H9 (cell line): Measurements from ENCODE around the gene FCAMR. TPM values are rescaled to one million over a fixed set of nuclear protein-coding genes. Genes with fewer than 3 reads are reported as not detected.

Experiments used
- DNase-seq: peaks from one replicate; pipeline ENCODE4 v3.0.0-alpha.2; 2017
- H2AFZ ChIP-seq: one replicate; pipeline ENCODE4 v1.6.1; 2013; ENCODE audit warnings: mild to moderate bottlenecking, low read length, control low read depth, moderate library complexity
- H2AK5ac ChIP-seq: 2 replicates; pipeline ENCODE4 v1.6.1; 2013; ENCODE audit warnings: low read length, control low read depth, mixed read lengths; ENCODE audit not compliant: insufficient read length
- H2BK120ac ChIP-seq: one replicate; pipeline ENCODE4 v1.6.1; 2013; ENCODE audit warnings: low read depth, mild to moderate bottlenecking, low read length, control low read depth, inconsistent platforms; ENCODE audit not compliant: poor library complexity, severe bottlenecking
- H2BK12ac ChIP-seq: 2 replicates; pipeline ENCODE4 v1.6.1; 2013; ENCODE audit warnings: low read length, control low read depth, mixed read lengths, low read depth; ENCODE audit not compliant: insufficient read length
- H2BK15ac ChIP-seq: 2 replicates; pipeline ENCODE4 v1.6.1; 2013; ENCODE audit warnings: low read depth, low read length, control low read depth
- H2BK20ac ChIP-seq: one replicate; pipeline ENCODE4 v1.6.1; 2013; ENCODE audit warnings: low read depth, mild to moderate bottlenecking, low read length, control low read depth, inconsistent platforms; ENCODE audit not compliant: poor library complexity, severe bottlenecking
- H2BK5ac ChIP-seq: 2 replicates; pipeline ENCODE4 v1.6.1; 2013; ENCODE audit warnings: low read length, control low read depth, mixed read lengths; ENCODE audit not compliant: insufficient read length
- H3K14ac ChIP-seq: 2 replicates; pipeline ENCODE4 v1.6.1; 2013; ENCODE audit warnings: low read length, control low read depth; ENCODE audit not compliant: insufficient read depth
- H3K18ac ChIP-seq: 2 replicates; pipeline ENCODE4 v1.6.1; 2013; ENCODE audit warnings: low read depth, mild to moderate bottlenecking, mixed read lengths, low read length, control low read depth; ENCODE audit not compliant: insufficient read length
- H3K23ac ChIP-seq: 2 replicates; pipeline ENCODE4 v1.6.1; 2013; ENCODE audit warnings: low read length, control low read depth, mixed read lengths, low read depth; ENCODE audit not compliant: insufficient read length
- H3K23me2 ChIP-seq: 2 replicates; pipeline ENCODE4 v1.6.1; 2013; ENCODE audit warnings: low read depth, mild to moderate bottlenecking, mixed read lengths, low read length, control low read depth; ENCODE audit not compliant: insufficient read length, poor library complexity, severe bottlenecking
- H3K27ac ChIP-seq: 2 replicates; pipeline ENCODE4 v1.5.1; 2013; ENCODE audit warnings: low read length, control low read depth, mixed read lengths, low read depth; ENCODE audit not compliant: insufficient read length
- H3K27me3 ChIP-seq: 2 replicates; pipeline ENCODE4 v1.6.1; 2013; ENCODE audit warnings: low read length, control low read depth, inconsistent platforms; ENCODE audit not compliant: insufficient read depth
- H3K4ac ChIP-seq: 2 replicates; pipeline ENCODE4 v1.6.1; 2013; ENCODE audit warnings: low read depth, mild to moderate bottlenecking, control low read depth, inconsistent platforms, low read length, moderate library complexity
- H3K4me1 ChIP-seq: 2 replicates; pipeline ENCODE4 v1.6.1; 2013; ENCODE audit warnings: low read length, control low read depth, inconsistent platforms; ENCODE audit not compliant: insufficient read depth
- H3K4me2 ChIP-seq: 2 replicates; pipeline ENCODE4 v1.6.1; 2013; ENCODE audit warnings: low read length, control low read depth, mixed read lengths; ENCODE audit not compliant: insufficient read length, insufficient read depth
- H3K56ac ChIP-seq: 2 replicates; pipeline ENCODE4 v1.6.1; 2013; ENCODE audit warnings: low read depth, mild to moderate bottlenecking, mixed read lengths, low read length, control low read depth; ENCODE audit not compliant: insufficient read length
- H3K79me1 ChIP-seq: 2 replicates; pipeline ENCODE4 v1.6.1; 2013; ENCODE audit warnings: low read depth, mild to moderate bottlenecking, moderate library complexity, low read length, control low read depth, inconsistent platforms; ENCODE audit not compliant: insufficient read depth, poor library complexity, severe bottlenecking
- H3K79me2 ChIP-seq: 2 replicates; pipeline ENCODE4 v1.6.1; 2013; ENCODE audit warnings: low read length, control low read depth, inconsistent platforms; ENCODE audit not compliant: insufficient read depth
- H3K9ac ChIP-seq: 2 replicates; pipeline ENCODE4 v1.6.1; 2013; ENCODE audit warnings: low read length, control low read depth, mixed read lengths; ENCODE audit not compliant: insufficient read length; ENCODE audit errors: extremely low read depth
- H3K9me3 ChIP-seq: one replicate; pipeline ENCODE4 v1.6.1; 2013; ENCODE audit warnings: low read depth, low read length, inconsistent platforms; ENCODE audit not compliant: control insufficient read depth
- H3T11ph ChIP-seq: one replicate; pipeline ENCODE4 v1.6.1; 2013; ENCODE audit warnings: mild to moderate bottlenecking, low read length, control low read depth, inconsistent platforms
- H4K20me1 ChIP-seq: one replicate; pipeline ENCODE4 v1.6.1; 2013; ENCODE audit not compliant: control insufficient read depth, insufficient read length, insufficient read depth
- H4K5ac ChIP-seq: 2 replicates; pipeline ENCODE4 v1.6.1; 2013; ENCODE audit warnings: low read depth, mild to moderate bottlenecking, mixed read lengths, low read length, control low read depth; ENCODE audit not compliant: insufficient read length
- H4K8ac ChIP-seq: replicated peaks from 2 replicates; pipeline ENCODE4 v1.6.1; 2013; ENCODE audit warnings: low read length, control low read depth, mixed read lengths, low read depth; ENCODE audit not compliant: insufficient read length
- H4K91ac ChIP-seq: 2 replicates; pipeline ENCODE4 v1.6.1; 2013; ENCODE audit warnings: low read depth, mild to moderate bottlenecking, moderate library complexity, mixed read lengths, low read length, control low read depth; ENCODE audit not compliant: insufficient read length
- H3K27ac Mint-ChIP-seq, 3 experiments: 2 replicates in 2 of 3; 3 replicates in 1 of 3; pipeline ENCODE4 v1.8.0; 2020 to 2021; ENCODE audit warnings: mixed read lengths in 3 of 3, mild to moderate bottlenecking in 1 of 3, moderate library complexity in 1 of 3
- H3K27me3 Mint-ChIP-seq: 2 replicates; pipeline ENCODE4 v1.8.0; 2021; ENCODE audit warnings: low read depth, mild to moderate bottlenecking, moderate library complexity, mixed read lengths
- H3K36me3 Mint-ChIP-seq, 3 experiments: 2 replicates in 2 of 3; 3 replicates in 1 of 3; pipeline ENCODE4 v1.8.0; 2020 to 2021; ENCODE audit warnings: low read depth in 3 of 3, mixed read lengths in 3 of 3; ENCODE audit not compliant: insufficient read depth in 1 of 3
- H3K4me1 Mint-ChIP-seq, 2 experiments: 2 replicates each; pipeline ENCODE4 v1.8.0; 2020; ENCODE audit warnings: mixed read lengths in 2 of 2
- H3K4me3 Mint-ChIP-seq, 2 experiments: 2 replicates in 1 of 2; 3 replicates in 1 of 2; pipeline ENCODE4 v1.8.0; 2020 to 2021; ENCODE audit warnings: mild to moderate bottlenecking in 2 of 2, mixed read lengths in 2 of 2, moderate library complexity in 1 of 2
- H3K9me3 Mint-ChIP-seq, 2 experiments: 2 replicates in 1 of 2; 3 replicates in 1 of 2; pipeline ENCODE4 v1.8.0; 2020; ENCODE audit warnings: mild to moderate bottlenecking in 2 of 2, mixed read lengths in 2 of 2, moderate library complexity in 1 of 2
- CTCF ChIP-seq: fragments of 200-600 bp; sonication (generic); conservative IDR thresholded peaks from 3 replicates; pipeline ENCODE4 v1.8.0; 2021; ENCODE audit warnings: antibody characterized with exemption, mild to moderate bottlenecking
- WGBS: extraction: QIAGEN DNeasy Blood & Tissue Kit; methylation state at CpG from one replicate; pipeline ENCODE4 v1.1.7; 2013; ENCODE audit warnings: missing lambda C conversion rate, low lambda C conversion rate, mixed read lengths; ENCODE audit not compliant: insufficient read length; ENCODE audit errors: extremely low coverage; 5-methylcytosine and 5-hydroxymethylcytosine counted together
- total RNA-seq: library from RNA; stranded (reverse); gene quantifications from 2 replicates; pipeline ENCODE4 v1.2.1, GENCODE V29; 2021

FCAMR gene
- total RNA-seq, 1 experiment from 2014 or later: not detected

GRCh38 chr1:206922524-206922923 lies 47.7 kb downstream of the FCAMR start:
- no peak overlapping the region for H3K18ac ChIP-seq
- no peaks in the 10 kb centered on the region for H3K79me2 ChIP-seq
- H3K27me3 ChIP-seq: no peaks in the 10 kb centered on the region
- no peak overlapping the region for H4K5ac ChIP-seq
- no peaks in the 10 kb centered on the region for H3K9me3 ChIP-seq
- no peak overlapping the region for H3K9ac ChIP-seq
- H3T11ph ChIP-seq: no peak overlapping the region
- Mint-ChIP-seq H3K36me3 (no peaks in the 10 kb centered on the region), H3K4me3 (no peak overlapping the region), H3K9me3 (no peaks in the 10 kb centered on the region), H3K4me1 (no peaks in the 10 kb centered on the region), H3K27me3 (peaks cover 9% of the 10 kb centered on the region), H3K27ac (no peak overlapping the region)
- H3K56ac ChIP-seq: no peak overlapping the region
- no peak overlapping the region for H4K91ac ChIP-seq
- H2AK5ac ChIP-seq: no peak overlapping the region
- no peaks in the 10 kb centered on the region for H3K4me1 ChIP-seq
- H3K4ac ChIP-seq: no peak overlapping the region
- H3K4me2 ChIP-seq: no peak overlapping the region
- no peak overlapping the region for H2AFZ ChIP-seq
- H3K23ac ChIP-seq: no peak overlapping the region
- no peak overlapping the region for H4K8ac ChIP-seq
- no peak overlapping the region for H3K27ac ChIP-seq
- no CpG with 5 or more reads among the region's 1 CpG for WGBS
- no peaks in the 10 kb centered on the region for H3K79me1 ChIP-seq
- H2BK120ac ChIP-seq: no peak overlapping the region
- no peak overlapping the region for H2BK20ac ChIP-seq
- H2BK12ac ChIP-seq: no peak overlapping the region
- H3K23me2 ChIP-seq: no peaks in the 10 kb centered on the region
- H4K20me1 ChIP-seq: no peaks in the 10 kb centered on the region
- no peak for DNase-seq
- no peak overlapping the region for H2BK15ac ChIP-seq
- H3K14ac ChIP-seq: no peak overlapping the region
- TF ChIP-seq CTCF: no peak
- no peak overlapping the region for H2BK5ac ChIP-seq
